Endodermal cell (in vitro differentiated cells): Measurements from ENCODE around the gene ZNF616. TPM values are rescaled to one million over a fixed set of nuclear protein-coding genes. Genes with fewer than 3 reads are reported as not detected.
A peak's percentile ranks its signal among the peaks of the same experiment; 100 is the strongest.

Source experiments
- DNase-seq: peaks from one replicate; pipeline ENCODE4 v3.0.0-alpha.2; 2017
- H3K27ac ChIP-seq: 2 replicates; pipeline ENCODE4 v1.5.1; 2013; ENCODE audit warnings: mild to moderate bottlenecking, low read depth, low read length, moderate library complexity
- H3K27me3 ChIP-seq: 2 replicates; pipeline ENCODE4 v1.6.1; 2013; ENCODE audit warnings: mild to moderate bottlenecking, low read length, moderate library complexity; ENCODE audit not compliant: insufficient read depth, control insufficient read depth, poor library complexity, severe bottlenecking
- H3K36me3 ChIP-seq: 2 replicates; pipeline ENCODE4 v1.7.0; 2013; ENCODE audit warnings: mild to moderate bottlenecking, low read length, moderate library complexity; ENCODE audit not compliant: control insufficient read depth, insufficient read depth
- H3K4me1 ChIP-seq: one replicate; pipeline ENCODE4 v1.7.0; 2013; ENCODE audit warnings: low read length; ENCODE audit not compliant: control insufficient read depth, insufficient read depth
- H3K4me3 ChIP-seq: 2 replicates; pipeline ENCODE4 v1.5.1; 2013; ENCODE audit warnings: mild to moderate bottlenecking, low read length, moderate library complexity
- H3K9ac ChIP-seq: 2 replicates; pipeline ENCODE4 v1.6.1; 2013; ENCODE audit warnings: mild to moderate bottlenecking, low read length, moderate library complexity; ENCODE audit not compliant: poor library complexity, severe bottlenecking; ENCODE audit errors: extremely low read depth
- H3K9me3 ChIP-seq: 2 replicates; pipeline ENCODE4 v1.6.1; 2013; ENCODE audit warnings: mild to moderate bottlenecking, low read length, moderate library complexity; ENCODE audit not compliant: control insufficient read depth
- H3K27ac Mint-ChIP-seq: 2 replicates; pipeline ENCODE4 v1.8.0; 2020; ENCODE audit warnings: mixed read lengths
- H3K27me3 Mint-ChIP-seq: 2 replicates; pipeline ENCODE4 v1.8.0; 2021; ENCODE audit warnings: mild to moderate bottlenecking, mixed read lengths; ENCODE audit not compliant: insufficient read depth
- H3K36me3 Mint-ChIP-seq: 2 replicates; pipeline ENCODE4 v1.8.0; 2020; ENCODE audit warnings: low read depth, mixed read lengths
- H3K4me1 Mint-ChIP-seq: 2 replicates; pipeline ENCODE4 v1.8.0; 2020; ENCODE audit warnings: mixed read lengths
- H3K4me3 Mint-ChIP-seq: 2 replicates; pipeline ENCODE4 v1.8.0; 2020; ENCODE audit warnings: mild to moderate bottlenecking, moderate library complexity, mixed read lengths
- H3K9me3 Mint-ChIP-seq: 2 replicates; pipeline ENCODE4 v1.8.0; 2020; ENCODE audit warnings: mild to moderate bottlenecking, mixed read lengths
- WGBS, 2 experiments: methylation state at CpG; one replicate each; pipeline versions ENCODE4 v1.1.5 to v1.1.7; 2013; ENCODE audit warnings: missing lambda C conversion rate in 2 of 2, mixed read lengths in 1 of 2; ENCODE audit not compliant: insufficient coverage in 1 of 2, insufficient read length in 1 of 2; 5-methylcytosine and 5-hydroxymethylcytosine counted together
- total RNA-seq, 2 donors: library from RNA; stranded (reverse); fragmentation: NEBNext Ultra II Directional in 1 of 2; extraction: Animal tissue kit (Norgen Biotek cat#: 25700) in 1 of 2; gene quantifications; 2 replicates in 1 of 2; 3 replicates in 1 of 2; pipeline ENCODE4 v1.2.1, GENCODE V29; 2021
- TF ChIP-seq, protein P1 (sequence below): fragments of 200-600 bp; sonication (generic); conservative IDR thresholded peaks from 2 replicates; pipeline ENCODE4 v1.5.0; 2021; ENCODE audit warnings: antibody characterized with exemption, mild to moderate bottlenecking

Gene ZNF616
- total RNA-seq, 2 donors from 2014 or later = 23.5 to 24.5 TPM

DNA sequence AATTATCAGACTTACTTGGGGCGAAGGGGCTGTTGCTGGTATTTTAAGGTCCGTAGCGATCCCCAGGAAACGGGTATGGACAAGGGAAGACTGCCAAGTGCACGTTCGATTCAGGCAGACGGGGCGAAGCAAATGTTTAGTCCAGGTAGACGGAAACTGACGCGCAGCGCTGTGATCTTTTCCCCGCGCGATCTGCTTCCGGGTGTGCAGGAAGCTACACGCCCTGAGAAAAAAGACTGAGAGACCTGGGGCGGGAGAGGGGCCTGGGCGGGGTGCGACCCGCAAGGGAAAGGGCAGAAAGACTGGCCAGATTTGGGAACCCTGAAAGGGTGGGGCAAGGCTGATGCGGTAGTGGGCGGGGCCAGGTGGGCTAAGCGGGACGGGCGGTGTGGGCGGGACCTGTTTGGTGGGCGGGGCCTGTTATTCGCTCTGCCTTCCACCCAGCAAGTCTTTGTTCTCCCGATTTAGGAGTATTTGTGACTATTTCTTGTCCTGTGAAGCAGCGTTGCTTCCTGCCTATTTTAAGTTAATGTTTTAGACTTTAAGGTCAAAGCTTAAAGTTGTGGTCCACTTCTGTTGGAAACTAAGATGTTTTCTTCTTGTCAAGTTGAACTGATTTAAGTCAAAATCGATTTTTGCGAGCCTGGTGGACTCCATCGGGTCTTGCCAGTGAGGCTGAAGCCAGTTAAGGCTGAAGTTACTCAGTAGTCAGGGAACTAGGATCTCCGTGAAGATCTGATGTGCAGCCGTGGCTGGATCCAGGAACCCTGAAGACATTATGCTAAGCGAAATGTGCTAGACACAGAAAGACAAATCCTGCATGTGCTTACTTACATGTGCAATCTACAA lies 31.8 kb upstream of the ZNF616 start, which contains the start of gene ZNF836:
TSS of gene ZNF836 (minus strand) at position 301 of the 849 bp plus-strand sequence. CDS start 3,549 bp downstream, outside the sequence.
- Mint-ChIP-seq H3K9me3 (peaks cover 30% of the 10 kb centered on the region), H3K36me3 (peaks cover 26% of the 10 kb centered on the region), H3K4me1 (peaks cover 21% of the 10 kb centered on the region), H3K27me3 (no peaks in the 10 kb centered on the region), H3K27ac (peak within 1 kb of the TSS; percentile 90), H3K4me3 (peak within 1 kb of the TSS; percentile 91)
- Histone ChIP-seq H3K4me3 (peak within 1 kb of the TSS; percentile 100), H3K9ac (peak within 1 kb of the TSS; percentile 79), H3K36me3 (peaks cover 27% of the 10 kb centered on the region), H3K9me3 (peaks cover 24% of the 10 kb centered on the region), H3K27ac (no peak within 1 kb of the TSS), H3K4me1 (no peaks in the 10 kb centered on the region), H3K27me3 (no peaks in the 10 kb centered on the region)
- TF ChIP-seq, protein P1, sequence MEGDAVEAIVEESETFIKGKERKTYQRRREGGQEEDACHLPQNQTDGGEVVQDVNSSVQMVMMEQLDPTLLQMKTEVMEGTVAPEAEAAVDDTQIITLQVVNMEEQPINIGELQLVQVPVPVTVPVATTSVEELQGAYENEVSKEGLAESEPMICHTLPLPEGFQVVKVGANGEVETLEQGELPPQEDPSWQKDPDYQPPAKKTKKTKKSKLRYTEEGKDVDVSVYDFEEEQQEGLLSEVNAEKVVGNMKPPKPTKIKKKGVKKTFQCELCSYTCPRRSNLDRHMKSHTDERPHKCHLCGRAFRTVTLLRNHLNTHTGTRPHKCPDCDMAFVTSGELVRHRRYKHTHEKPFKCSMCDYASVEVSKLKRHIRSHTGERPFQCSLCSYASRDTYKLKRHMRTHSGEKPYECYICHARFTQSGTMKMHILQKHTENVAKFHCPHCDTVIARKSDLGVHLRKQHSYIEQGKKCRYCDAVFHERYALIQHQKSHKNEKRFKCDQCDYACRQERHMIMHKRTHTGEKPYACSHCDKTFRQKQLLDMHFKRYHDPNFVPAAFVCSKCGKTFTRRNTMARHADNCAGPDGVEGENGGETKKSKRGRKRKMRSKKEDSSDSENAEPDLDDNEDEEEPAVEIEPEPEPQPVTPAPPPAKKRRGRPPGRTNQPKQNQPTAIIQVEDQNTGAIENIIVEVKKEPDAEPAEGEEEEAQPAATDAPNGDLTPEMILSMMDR = no peak
- DNase-seq = peak; percentile 96
- 14 to 19% methylated on average over 29 to 37 of the region's 37 CpGs for WGBS, 2 experiments

DNA sequence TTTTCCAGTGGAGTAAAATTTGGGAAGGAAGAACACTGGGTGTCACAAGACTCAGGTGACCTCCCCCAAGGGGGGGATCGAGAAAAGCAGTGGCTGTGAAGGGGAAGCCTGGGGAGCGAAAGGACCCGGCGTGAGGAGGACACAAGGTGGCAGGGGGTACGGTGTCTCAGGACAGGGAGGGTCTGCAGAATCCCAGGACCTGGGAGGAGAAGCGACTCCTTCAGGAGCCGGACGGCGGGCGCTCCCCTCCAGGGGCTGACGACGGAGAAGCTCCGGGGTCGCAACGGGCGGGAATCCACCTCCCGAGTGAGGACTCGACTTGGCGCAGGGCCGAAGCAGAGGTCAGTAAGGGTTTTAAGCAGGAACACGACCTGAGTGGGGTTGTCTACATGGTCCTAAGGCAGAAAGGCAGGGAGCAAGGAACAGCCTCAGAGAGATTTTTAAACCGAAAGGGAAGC lies 31.2 kb upstream of the ZNF616 start:
- H3K36me3 Mint-ChIP-seq = peaks cover 26% of the 10 kb centered on the region
- Histone ChIP-seq H3K27ac (no peak overlapping the region), H3K36me3 (peaks cover 27% of the 10 kb centered on the region), H3K9me3 (peaks cover 24% of the 10 kb centered on the region), H3K4me1 (no peaks in the 10 kb centered on the region), H3K9ac (peak overlapping the region; percentile 79), H3K4me3 (peak overlapping the region; percentile 100), H3K27me3 (no peaks in the 10 kb centered on the region)
- peak overlapping the region; percentile 90 for H3K27ac Mint-ChIP-seq
- TF ChIP-seq, protein P1 = no peak
- DNase-seq = peak; percentile 72
- no peaks in the 10 kb centered on the region for H3K27me3 Mint-ChIP-seq
- peaks cover 19% of the 10 kb centered on the region for H3K4me1 Mint-ChIP-seq
- H3K9me3 Mint-ChIP-seq = peaks cover 27% of the 10 kb centered on the region
- H3K4me3 Mint-ChIP-seq = peak overlapping the region; percentile 91
- 1 to 5% methylated on average over 4 to 22 of the region's 22 CpGs for WGBS, 2 experiments

DNA sequence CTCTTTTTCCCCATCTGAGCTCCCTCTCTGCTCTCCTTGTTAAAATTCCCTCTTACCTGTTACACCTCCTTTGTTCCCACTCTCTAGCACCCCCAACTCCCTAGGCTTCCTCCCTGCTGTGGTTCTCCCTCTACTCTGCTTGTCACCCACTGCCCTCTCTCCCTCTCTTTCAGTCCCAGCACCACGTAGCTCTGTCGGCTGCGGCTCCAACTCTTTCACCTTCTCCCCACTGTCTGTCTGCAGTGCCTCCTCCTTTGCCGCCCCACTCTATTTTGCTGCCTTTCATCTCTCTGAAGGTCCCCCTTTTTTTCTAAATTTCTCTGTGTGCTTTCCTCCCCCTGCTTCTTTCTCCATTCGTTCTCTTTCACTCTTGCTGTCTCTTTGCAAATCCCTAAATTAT lies 30.6 kb upstream of the ZNF616 start:
- Mint-ChIP-seq H3K36me3 (peaks cover 30% of the 10 kb centered on the region), H3K4me3 (peak overlapping the region; percentile 91), H3K27ac (no peak overlapping the region), H3K9me3 (peaks cover 30% of the 10 kb centered on the region), H3K27me3 (no peaks in the 10 kb centered on the region), H3K4me1 (peaks cover 14% of the 10 kb centered on the region)
- Histone ChIP-seq H3K9ac (peak overlapping the region; percentile 79), H3K27ac (no peak overlapping the region), H3K4me3 (peak overlapping the region; percentile 100), H3K9me3 (peaks cover 30% of the 10 kb centered on the region), H3K4me1 (no peaks in the 10 kb centered on the region), H3K27me3 (no peaks in the 10 kb centered on the region), H3K36me3 (peaks cover 32% of the 10 kb centered on the region)
- peak; percentile 57 for DNase-seq
- TF ChIP-seq, protein P1 = no peak
- WGBS, 2 experiments = 15 to 25% methylated on average over 5 of the region's 5 CpGs
